ENCODE data around the gene ARHGAP18.

Gene ARHGAP18

GRCh38 chr6:129662980-129663431 is 47.0 kb downstream of the ARHGAP18 start:
- DNase-seq: no peak

GRCh38 chr6:129662406-129662766 is 47.6 kb downstream of the ARHGAP18 start:
- DNase-seq: no peak

- no peak for DNase-seq
Measured at GRCh38 chr6:129661536-129662405, 48.2 kb downstream of the ARHGAP18 start.

GRCh38 chr6:129660346-129660676 is 49.7 kb downstream of the ARHGAP18 start:
- no peak for DNase-seq

- DNase-seq: no peak
Measured at GRCh38 chr6:129659590-129660345, 50.2 kb downstream of the ARHGAP18 start.

GRCh38 chr6:129659167-129659566 is 50.8 kb downstream of the ARHGAP18 start:
- DNase-seq: no peak

GRCh38 chr6:129657483-129657882 is 52.5 kb downstream of the ARHGAP18 start:
- DNase-seq: no peak

GRCh38 chr6:129655334-129655733 is 54.6 kb downstream of the ARHGAP18 start:
- DNase-seq: no peak

- DNase-seq: no peak
Measured at GRCh38 chr6:129653746-129654145, 56.2 kb downstream of the ARHGAP18 start.

GRCh38 chr6:129653229-129653628 is 56.7 kb downstream of the ARHGAP18 start:
- no peak for DNase-seq

GRCh38 chr6:129651291-129651691 is 58.7 kb downstream of the ARHGAP18 start:
- DNase-seq: no peak

- no peak for DNase-seq
Measured at GRCh38 chr6:129648819-129649491, 61.0 kb downstream of the ARHGAP18 start.

GRCh38 chr6:129647044-129647443 is 62.9 kb downstream of the ARHGAP18 start:
- no peak for DNase-seq

GRCh38 chr6:129646642-129647041 is 63.3 kb downstream of the ARHGAP18 start:
- no peak for DNase-seq

- no peak for DNase-seq
Measured at GRCh38 chr6:129645830-129646579, 64.0 kb downstream of the ARHGAP18 start.

- no peak for DNase-seq
Measured at GRCh38 chr6:129645106-129645829, 64.7 kb downstream of the ARHGAP18 start.

- no peak for DNase-seq
Measured at GRCh38 chr6:129644567-129645015, 65.4 kb downstream of the ARHGAP18 start.

GRCh38 chr6:129643968-129644367 is 66.0 kb downstream of the ARHGAP18 start:
- DNase-seq: no peak

GRCh38 chr6:129643176-129643575 is 66.8 kb downstream of the ARHGAP18 start:
- no peak for DNase-seq

GRCh38 chr6:129642322-129642721 is 67.7 kb downstream of the ARHGAP18 start:
- DNase-seq: no peak

- DNase-seq: no peak
Measured at GRCh38 chr6:129641344-129641743, 68.6 kb downstream of the ARHGAP18 start.

GRCh38 chr6:129638686-129639085 is 71.3 kb downstream of the ARHGAP18 start:
- DNase-seq: no peak

Measured in DMS79 treated with DMSO at 0.1 percent for 48 hours (cell line).